Ramos (cell line): Measurements from ENCODE around the gene DHRS11.

Experiments used
- in situ Hi-C: fragments of 300-500 bp; cut with MboI; formaldehyde crosslinking; loops from one replicate; pipeline ENCODE4 v1.14.3; 2022; ENCODE audit warnings: low sequenced_read_pairs; ENCODE audit not compliant: unreplicated experiment

The DHRS11 gene

GRCh38 chr17:36592716-36593321, 1.1 kb downstream of the DHRS11 start:
- in situ Hi-C loops: no loop called here

GRCh38 chr17:36593656-36594316, 2.1 kb downstream of the DHRS11 start:
- in situ Hi-C loops: no loop called here

- in situ Hi-C loops: no loop called here
Measured at GRCh38 chr17:36594626-36595401, 3.1 kb downstream of the DHRS11 start.

GRCh38 chr17:36597226-36597625, 5.5 kb downstream of the DHRS11 start:
- in situ Hi-C loops: no loop called here

GRCh38 chr17:36597866-36598777, 6.4 kb downstream of the DHRS11 start:
- in situ Hi-C loops: no loop called here

- in situ Hi-C loops: no loop called here
Measured at GRCh38 chr17:36598951-36599401, 7.3 kb downstream of the DHRS11 start.

GRCh38 chr17:36599546-36600250, 8.0 kb downstream of the DHRS11 start:
- in situ Hi-C loops: loop anchor here (25.0 kb wide), 1 partner anchor 788 kb away; the partner anchor contains the start of gene C17orf78

- in situ Hi-C loops: loop anchor here (25.0 kb wide), 1 partner anchor 787 kb away; the partner anchor contains the start of gene C17orf78
Measured at GRCh38 chr17:36600465-36600864, 8.8 kb downstream of the DHRS11 start.

GRCh38 chr17:36600936-36601302, 9.2 kb downstream of the DHRS11 start:
- in situ Hi-C loops: loop anchor here (25.0 kb wide), 1 partner anchor 786 kb away; the partner anchor contains the start of gene C17orf78

- in situ Hi-C loops: loop anchor here (25.0 kb wide), 1 partner anchor 786 kb away; the partner anchor contains the start of gene C17orf78
Measured at GRCh38 chr17:36601303-36602029, 9.8 kb downstream of the DHRS11 start, which contains the start of gene MRM1. Gene MRM1, plus strand, starts transcription at chr17:36601583. Its CDS starts 228 bp downstream, at chr17:36601811.

- in situ Hi-C loops: loop anchor here (25.0 kb wide), 1 partner anchor 785 kb away; the partner anchor contains the start of gene C17orf78
Measured at GRCh38 chr17:36602030-36602748, 10.5 kb downstream of the DHRS11 start.

GRCh38 chr17:36602924-36603384, 11.3 kb downstream of the DHRS11 start:
- in situ Hi-C loops: loop anchor here (25.0 kb wide), 1 partner anchor 784 kb away; the partner anchor contains the start of gene C17orf78

GRCh38 chr17:36605028-36605427, 13.3 kb downstream of the DHRS11 start:
- in situ Hi-C loops: loop anchor here (25.0 kb wide), 1 partner anchor 782 kb away; the partner anchor contains the start of gene C17orf78

GRCh38 chr17:36608280-36608679, 16.6 kb downstream of the DHRS11 start:
- in situ Hi-C loops: loop anchor here (25.0 kb wide), 1 partner anchor 779 kb away; the partner anchor contains the start of gene C17orf78

GRCh38 chr17:36608794-36609497, 17.3 kb downstream of the DHRS11 start:
- in situ Hi-C loops: loop anchor here (25.0 kb wide), 1 partner anchor 778 kb away; the partner anchor contains the start of gene C17orf78

GRCh38 chr17:36609498-36609862, 17.8 kb downstream of the DHRS11 start:
- in situ Hi-C loops: loop anchor here (25.0 kb wide), 1 partner anchor 778 kb away; the partner anchor contains the start of gene C17orf78

- in situ Hi-C loops: loop anchor here (25.0 kb wide), 1 partner anchor 777 kb away; the partner anchor contains the start of gene C17orf78
Measured at GRCh38 chr17:36610474-36610873, 18.8 kb downstream of the DHRS11 start.
